Measurements from ENCODE around the gene OVOL2. TPM values are rescaled to one million over a fixed set of nuclear protein-coding genes. Genes with fewer than 3 reads are reported as not detected.
A peak's percentile ranks its signal among the peaks of the same experiment; 100 is the strongest.

Gene OVOL2
- total RNA-seq, 1 donor from 2014 or later: not detected

GRCh38 chr20:18003897-18004296 lies 53.8 kb downstream of the OVOL2 start:
- H3K36me3 Mint-ChIP-seq (ENCODE audit: low read depth): no peaks in the 10 kb centered on the region
- H3K27me3 Mint-ChIP-seq (ENCODE audit: low read depth): no peaks in the 10 kb centered on the region
- no peaks in the 10 kb centered on the region for H3K9me3 Mint-ChIP-seq (ENCODE audit: low read depth)
- H3K4me3 Mint-ChIP-seq (ENCODE audit: unreplicated experiment): no peak overlapping the region
- peaks cover 31% of the 10 kb centered on the region for H3K4me1 Mint-ChIP-seq (ENCODE audit: low read depth)
- TF ChIP-seq CTCF (IDR thresholded peaks at IDR 0.05): no peak
- H3K27ac Mint-ChIP-seq (ENCODE audit: unreplicated experiment): no peak overlapping the region
- no peak for DNase-seq (ENCODE audit: low spot score)

- Mint-ChIP-seq H3K4me1 (ENCODE audit: low read depth) (peaks cover 26% of the 10 kb centered on the region), H3K27ac (ENCODE audit: unreplicated experiment) (peak overlapping the region; percentile 28), H3K27me3 (ENCODE audit: low read depth) (no peaks in the 10 kb centered on the region), H3K9me3 (ENCODE audit: low read depth) (no peaks in the 10 kb centered on the region), H3K4me3 (ENCODE audit: unreplicated experiment) (no peak overlapping the region), H3K36me3 (ENCODE audit: low read depth) (no peaks in the 10 kb centered on the region)
- no peak for DNase-seq (ENCODE audit: low spot score)
- TF ChIP-seq CTCF (IDR thresholded peaks at IDR 0.05): no peak
These were observed 56.4 kb downstream of the OVOL2 start for GRCh38 chr20:18001131-18001921.

GRCh38 chr20:17999566-17999965 lies 58.1 kb downstream of the OVOL2 start:
- H3K9me3 Mint-ChIP-seq (ENCODE audit: low read depth): no peaks in the 10 kb centered on the region
- no peak for DNase-seq (ENCODE audit: low spot score)
- H3K4me3 Mint-ChIP-seq (ENCODE audit: unreplicated experiment): no peak overlapping the region
- peaks cover 23% of the 10 kb centered on the region for H3K4me1 Mint-ChIP-seq (ENCODE audit: low read depth)
- TF ChIP-seq CTCF (IDR thresholded peaks at IDR 0.05): no peak
- no peak overlapping the region for H3K27ac Mint-ChIP-seq (ENCODE audit: unreplicated experiment)
- no peaks in the 10 kb centered on the region for H3K36me3 Mint-ChIP-seq (ENCODE audit: low read depth)
- no peaks in the 10 kb centered on the region for H3K27me3 Mint-ChIP-seq (ENCODE audit: low read depth)

- Mint-ChIP-seq H3K4me1 (ENCODE audit: low read depth) (peaks cover 23% of the 10 kb centered on the region), H3K9me3 (ENCODE audit: low read depth) (no peaks in the 10 kb centered on the region), H3K27ac (ENCODE audit: unreplicated experiment) (no peak overlapping the region), H3K36me3 (ENCODE audit: low read depth) (no peaks in the 10 kb centered on the region), H3K27me3 (ENCODE audit: low read depth) (no peaks in the 10 kb centered on the region), H3K4me3 (ENCODE audit: unreplicated experiment) (no peak overlapping the region)
- TF ChIP-seq CTCF (IDR thresholded peaks at IDR 0.05): no peak
- no peak for DNase-seq (ENCODE audit: low spot score)
These were observed 59.3 kb downstream of the OVOL2 start for GRCh38 chr20:17998446-17998845.

- Mint-ChIP-seq H3K36me3 (ENCODE audit: low read depth) (no peaks in the 10 kb centered on the region), H3K4me1 (ENCODE audit: low read depth) (peaks cover 32% of the 10 kb centered on the region), H3K9me3 (ENCODE audit: low read depth) (no peaks in the 10 kb centered on the region), H3K27ac (ENCODE audit: unreplicated experiment) (no peak overlapping the region), H3K27me3 (ENCODE audit: low read depth) (no peaks in the 10 kb centered on the region), H3K4me3 (ENCODE audit: unreplicated experiment) (no peak overlapping the region)
- peak; percentile 97 for TF ChIP-seq CTCF (IDR thresholded peaks at IDR 0.05)
- no peak for DNase-seq (ENCODE audit: low spot score)
These were observed 61.5 kb downstream of the OVOL2 start for GRCh38 chr20:17995967-17996819.

Measured in chondrocyte (in vitro differentiated cells).